Parathyroid adenoma (tissue), 2 donors: ENCODE results near the gene LINC00237.

Source experiments
- H2AFZ ChIP-seq: fragments of 300-600 bp; sonication (generic); one replicate; pipeline ENCODE4 v1.7.0; 2017; ENCODE audit warnings: antibody characterized with exemption, mild to moderate bottlenecking
- H3K27ac ChIP-seq: fragments of 300-600 bp; sonication (generic); one replicate; pipeline ENCODE4 v1.7.0; 2017
- H3K27me3 ChIP-seq: fragments of 300-600 bp; sonication (generic); one replicate; pipeline ENCODE4 v1.7.0; 2017; ENCODE audit warnings: low read length; ENCODE audit not compliant: control insufficient read depth, insufficient read depth
- H3K36me3 ChIP-seq: fragments of 300-600 bp; sonication (generic); one replicate; pipeline ENCODE4 v1.7.0; 2017; ENCODE audit warnings: low read length; ENCODE audit not compliant: control insufficient read depth, insufficient read depth
- H3K4me1 ChIP-seq: fragments of 300-600 bp; sonication (generic); one replicate; pipeline ENCODE4 v1.7.0; 2017; ENCODE audit warnings: control low read depth
- H3K4me2 ChIP-seq: fragments of 300-600 bp; sonication (generic); one replicate; pipeline ENCODE4 v1.7.0; 2017; ENCODE audit warnings: low read length
- H3K4me3 ChIP-seq: fragments of 300-600 bp; sonication (generic); one replicate; pipeline ENCODE4 v1.7.0; 2017; ENCODE audit warnings: low read depth, low read length
- H3K79me2 ChIP-seq: fragments of 300-600 bp; sonication (generic); one replicate; pipeline ENCODE4 v1.7.0; 2017; ENCODE audit warnings: control low read depth
- H3K9ac ChIP-seq: fragments of 300-600 bp; sonication (generic); one replicate; pipeline ENCODE4 v1.7.0; 2017; ENCODE audit warnings: mild to moderate bottlenecking
- H3K9me3 ChIP-seq: fragments of 300-600 bp; sonication (generic); one replicate; pipeline ENCODE4 v1.7.0; 2017; ENCODE audit warnings: low read length; ENCODE audit not compliant: control insufficient read depth
- TF ChIP-seq, protein P1 (sequence below): fragments of 300-600 bp; sonication (generic); IDR thresholded peaks from one replicate; pipeline ENCODE4 v1.7.0; 2017; ENCODE audit warnings: antibody characterized with exemption, mild to moderate bottlenecking
- donor health status: primary hyperparathyroidism.

Gene LINC00237

DNA sequence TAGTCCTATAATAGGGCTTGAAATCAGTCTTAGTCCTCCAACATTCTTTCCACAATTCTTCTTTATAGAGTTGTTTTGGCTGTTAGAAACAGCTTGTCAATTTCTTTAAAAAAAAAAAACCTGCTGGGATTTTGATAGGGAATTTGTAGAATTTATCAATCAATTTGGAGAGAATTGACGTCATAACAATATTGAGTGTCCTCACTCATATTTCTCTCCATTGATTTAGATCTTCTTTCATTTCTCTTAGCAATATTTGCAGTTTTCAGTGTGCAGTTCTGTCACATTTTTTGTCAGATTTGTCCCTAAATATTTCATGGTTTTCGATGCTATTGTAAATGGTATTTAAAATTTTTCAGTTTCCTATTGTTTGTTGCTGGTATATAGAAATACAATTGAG is 5.3 kb upstream of the LINC00237 start:
- H3K36me3 ChIP-seq: no peaks in the 10 kb centered on the region
- H3K9me3 ChIP-seq: no peaks in the 10 kb centered on the region
- H3K79me2 ChIP-seq: no peaks in the 10 kb centered on the region
- no peak overlapping the region for H3K4me2 ChIP-seq
- H3K27ac ChIP-seq: no peak overlapping the region
- no peaks in the 10 kb centered on the region for H3K27me3 ChIP-seq
- H3K4me1 ChIP-seq: no peaks in the 10 kb centered on the region
- H2AFZ ChIP-seq: no peak overlapping the region
- TF ChIP-seq, protein P1, sequence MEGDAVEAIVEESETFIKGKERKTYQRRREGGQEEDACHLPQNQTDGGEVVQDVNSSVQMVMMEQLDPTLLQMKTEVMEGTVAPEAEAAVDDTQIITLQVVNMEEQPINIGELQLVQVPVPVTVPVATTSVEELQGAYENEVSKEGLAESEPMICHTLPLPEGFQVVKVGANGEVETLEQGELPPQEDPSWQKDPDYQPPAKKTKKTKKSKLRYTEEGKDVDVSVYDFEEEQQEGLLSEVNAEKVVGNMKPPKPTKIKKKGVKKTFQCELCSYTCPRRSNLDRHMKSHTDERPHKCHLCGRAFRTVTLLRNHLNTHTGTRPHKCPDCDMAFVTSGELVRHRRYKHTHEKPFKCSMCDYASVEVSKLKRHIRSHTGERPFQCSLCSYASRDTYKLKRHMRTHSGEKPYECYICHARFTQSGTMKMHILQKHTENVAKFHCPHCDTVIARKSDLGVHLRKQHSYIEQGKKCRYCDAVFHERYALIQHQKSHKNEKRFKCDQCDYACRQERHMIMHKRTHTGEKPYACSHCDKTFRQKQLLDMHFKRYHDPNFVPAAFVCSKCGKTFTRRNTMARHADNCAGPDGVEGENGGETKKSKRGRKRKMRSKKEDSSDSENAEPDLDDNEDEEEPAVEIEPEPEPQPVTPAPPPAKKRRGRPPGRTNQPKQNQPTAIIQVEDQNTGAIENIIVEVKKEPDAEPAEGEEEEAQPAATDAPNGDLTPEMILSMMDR: no peak
- H3K9ac ChIP-seq: no peak overlapping the region
- no peak overlapping the region for H3K4me3 ChIP-seq

DNA sequence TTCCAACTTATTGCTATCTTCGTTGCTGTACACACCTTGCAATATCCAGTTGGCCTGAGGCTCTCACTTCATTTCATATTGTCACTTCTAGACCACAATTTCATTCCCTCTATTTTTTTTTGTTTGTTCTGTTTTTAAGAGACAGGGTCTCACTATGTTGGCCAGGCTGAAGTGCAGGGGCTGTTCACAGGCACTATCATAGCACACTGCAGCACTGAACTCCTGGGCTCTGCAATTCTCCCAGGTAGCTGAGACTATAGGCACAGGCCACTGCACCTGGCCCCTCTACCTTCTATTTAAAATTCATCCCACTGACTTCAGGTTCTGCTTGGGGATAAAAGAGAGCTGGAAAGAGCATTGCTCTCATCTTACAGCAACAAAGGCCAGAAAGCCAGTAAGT is 4.7 kb upstream of the LINC00237 start:
- no peak overlapping the region for H3K4me2 ChIP-seq
- H3K27me3 ChIP-seq: peaks cover 2% of the 10 kb centered on the region
- no peaks in the 10 kb centered on the region for H3K36me3 ChIP-seq
- H3K27ac ChIP-seq: no peak overlapping the region
- H3K9ac ChIP-seq: no peak overlapping the region
- no peaks in the 10 kb centered on the region for H3K79me2 ChIP-seq
- TF ChIP-seq, protein P1: no peak
- no peaks in the 10 kb centered on the region for H3K4me1 ChIP-seq
- H2AFZ ChIP-seq: no peak overlapping the region
- no peak overlapping the region for H3K4me3 ChIP-seq
- no peaks in the 10 kb centered on the region for H3K9me3 ChIP-seq

DNA sequence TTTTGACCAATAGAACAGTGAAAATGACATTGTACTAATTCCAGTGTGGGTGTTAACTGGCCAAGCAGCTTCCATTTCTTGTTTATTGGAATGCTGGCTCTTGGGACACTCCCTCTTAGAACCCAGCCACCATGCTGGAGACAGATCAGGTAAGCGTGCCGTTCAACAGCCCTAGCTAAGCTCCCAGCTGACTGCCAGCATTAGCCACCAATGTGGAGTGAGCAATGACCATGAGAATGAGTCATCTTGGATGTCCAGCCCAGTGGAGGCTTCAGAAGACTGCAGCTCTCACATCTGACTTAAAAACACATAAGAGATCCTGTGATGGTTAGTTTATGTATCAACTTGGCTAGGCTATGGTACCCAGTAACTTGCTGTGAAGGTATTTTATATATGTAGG is 3.0 kb upstream of the LINC00237 start:
- Histone ChIP-seq H3K27ac (no peak overlapping the region), H3K9me3 (no peaks in the 10 kb centered on the region), H3K4me1 (no peaks in the 10 kb centered on the region), H3K4me2 (no peak overlapping the region), H3K27me3 (peaks cover 7% of the 10 kb centered on the region), H3K79me2 (no peaks in the 10 kb centered on the region), H2AFZ (no peak overlapping the region), H3K36me3 (no peaks in the 10 kb centered on the region), H3K9ac (no peak overlapping the region), H3K4me3 (no peak overlapping the region)
- TF ChIP-seq, protein P1: no peak

DNA sequence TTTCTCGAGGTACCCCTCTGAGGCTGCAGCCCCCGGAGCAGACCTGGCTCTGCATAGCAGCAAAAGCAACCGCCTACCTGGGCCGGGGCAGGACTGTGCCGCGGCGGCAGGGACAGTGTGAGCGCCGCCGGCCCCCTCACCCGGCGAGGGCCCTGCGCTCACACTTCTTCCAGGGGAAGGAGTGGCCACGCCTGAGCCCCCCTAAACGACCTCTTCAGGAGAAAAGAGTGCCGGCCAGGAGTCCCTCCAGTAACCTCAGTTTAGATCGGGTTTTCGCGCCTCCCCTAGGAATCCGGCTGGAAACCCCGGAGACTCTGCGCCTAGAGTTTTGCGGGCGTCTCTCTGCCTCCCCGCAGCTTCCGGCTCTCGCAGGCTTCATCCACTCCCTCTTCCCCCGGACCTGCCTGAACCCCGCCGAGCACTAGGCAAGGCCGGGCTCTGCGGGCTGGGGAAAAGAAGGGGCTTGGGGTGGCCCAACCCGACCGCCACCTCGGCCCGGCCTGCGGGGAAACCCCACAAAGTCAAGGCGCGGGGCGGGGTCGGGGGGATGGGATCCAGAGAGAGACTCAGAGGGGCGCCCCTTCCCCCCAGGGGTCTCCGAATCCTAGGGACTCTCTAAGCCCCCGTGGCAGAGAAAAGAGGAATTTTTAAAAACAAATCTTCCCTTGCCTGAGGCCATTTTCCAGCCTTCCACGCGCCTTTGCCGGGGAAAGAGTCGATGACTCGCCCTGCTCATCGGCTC is 558 bp downstream of the LINC00237 start:
- TF ChIP-seq, protein P1: no peak
- H3K79me2 ChIP-seq: no peaks in the 10 kb centered on the region
- H3K9ac ChIP-seq: no peak overlapping the region
- no peak overlapping the region for H2AFZ ChIP-seq
- no peak overlapping the region for H3K4me2 ChIP-seq
- no peaks in the 10 kb centered on the region for H3K36me3 ChIP-seq
- peaks cover 27% of the 10 kb centered on the region for H3K27me3 ChIP-seq
- H3K4me3 ChIP-seq: no peak overlapping the region
- no peak overlapping the region for H3K27ac ChIP-seq
- no peaks in the 10 kb centered on the region for H3K9me3 ChIP-seq
- H3K4me1 ChIP-seq: peaks cover 4% of the 10 kb centered on the region

DNA sequence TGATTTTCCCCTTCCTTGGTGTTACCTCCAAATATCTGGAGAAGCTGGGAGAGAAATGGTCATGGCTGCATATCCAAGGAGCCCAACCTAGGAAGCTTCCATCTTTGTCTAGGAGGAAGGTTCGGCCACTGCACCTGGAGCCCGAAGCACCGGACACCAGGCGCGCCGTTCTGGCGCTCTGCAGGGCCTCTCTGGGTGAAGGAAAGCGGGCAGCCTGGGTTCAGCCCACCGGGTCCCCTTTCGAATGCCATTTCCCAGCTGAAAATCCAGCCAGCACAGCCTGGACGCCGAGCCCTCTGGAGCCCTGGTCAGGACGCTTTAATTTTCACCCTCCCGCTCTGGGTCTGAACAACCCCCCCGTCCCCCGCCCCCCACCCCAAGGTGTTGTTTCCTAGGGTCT is 1.2 kb downstream of the LINC00237 start:
- Histone ChIP-seq H3K4me1 (peaks cover 5% of the 10 kb centered on the region), H3K36me3 (no peaks in the 10 kb centered on the region), H3K9ac (no peak overlapping the region), H3K27ac (no peak overlapping the region), H3K79me2 (no peaks in the 10 kb centered on the region), H3K4me2 (no peak overlapping the region), H3K27me3 (peaks cover 34% of the 10 kb centered on the region), H3K9me3 (no peaks in the 10 kb centered on the region), H2AFZ (no peak overlapping the region), H3K4me3 (no peak overlapping the region)
- TF ChIP-seq, protein P1: no peak
